Measurements from ENCODE around the gene LEF1. TPM values are rescaled to one million over a fixed set of nuclear protein-coding genes. Genes with fewer than 3 reads are reported as not detected.

LEF1 gene
- total RNA-seq, 2 experiments from 2014 or later, result 205 to 246 TPM

Other genes starting within 250 kb of the LEF1 start
- gene CYP2U1, start 237.4 kb downstream of the LEF1 start, total RNA-seq, result 1 to 10 TPM; 2.9 to 3.3 TPM
- 10 to 100 TPM; 52.8 to 53.7 TPM for gene HADH, start 179.0 kb downstream of the LEF1 start, total RNA-seq

All from activated CD8-positive, alpha-beta T cell treated with anti-CD3 and anti-CD28 coated beads, Interleukin-2, amount 10 ng/mL, durations not matched to agents 7 days and 5 days (primary cell).